Measurements from ENCODE around the gene MSRB1.
"Not testable (repeated sequence)": the region's sequence is repeated elsewhere in the genome, so short reads cannot be mapped to it uniquely, and the experiment has no call there.

The MSRB1 gene

GRCh38 chr16:1960665-1961630 is 17.9 kb upstream of the MSRB1 start:
- DNase-seq: no peak

GRCh38 chr16:1959269-1960039 is 16.5 kb upstream of the MSRB1 start, which contains the start of gene NDUFB10:
NDUFB10 (plus strand) TSS chr16:1959538; CDS start chr16:1959625, 87 bp downstream.
- peak; percentile 83 for DNase-seq

- DNase-seq: no peak
These were observed 15.8 kb upstream of the MSRB1 start for GRCh38 chr16:1958715-1959268.

- not testable (repeated sequence) for DNase-seq
These were observed 15.1 kb upstream of the MSRB1 start for GRCh38 chr16:1958143-1958491.

- DNase-seq: not testable (repeated sequence)
These were observed 14.6 kb upstream of the MSRB1 start for GRCh38 chr16:1957434-1958142.

- DNase-seq: no peak
These were observed 10.7 kb upstream of the MSRB1 start for GRCh38 chr16:1953734-1954133.

GRCh38 chr16:1950559-1950958 is 7.6 kb upstream of the MSRB1 start:
- no peak for DNase-seq

GRCh38 chr16:1950047-1950446 is 7.0 kb upstream of the MSRB1 start:
- no peak for DNase-seq

- no peak for DNase-seq
These were observed 6.5 kb upstream of the MSRB1 start for GRCh38 chr16:1949507-1949906.

- no peak for DNase-seq
These were observed 4.3 kb upstream of the MSRB1 start for GRCh38 chr16:1947369-1947670.

GRCh38 chr16:1946495-1947368 is 3.7 kb upstream of the MSRB1 start:
- DNase-seq: no peak

GRCh38 chr16:1945559-1946391 is 2.8 kb upstream of the MSRB1 start:
- no peak for DNase-seq

- DNase-seq: no peak
These were observed 1.7 kb upstream of the MSRB1 start for GRCh38 chr16:1944612-1945199.

- DNase-seq: no peak
These were observed 771 bp downstream of the MSRB1 start for GRCh38 chr16:1942047-1942809.

GRCh38 chr16:1941162-1942046 is 1.6 kb downstream of the MSRB1 start:
- DNase-seq: no peak

- DNase-seq: no peak
These were observed 2.5 kb downstream of the MSRB1 start for GRCh38 chr16:1940273-1941161.

GRCh38 chr16:1939833-1940232 is 3.2 kb downstream of the MSRB1 start:
- not testable (repeated sequence) for DNase-seq

GRCh38 chr16:1938910-1939309 is 4.1 kb downstream of the MSRB1 start:
- no peak for DNase-seq
